Bronchial epithelial cell (primary cell): ENCODE measurements around the gene TMIE. TPM values are rescaled to one million over a fixed set of nuclear protein-coding genes. Genes with fewer than 3 reads are reported as not detected.
"Not testable (repeated sequence)": the region's sequence is repeated elsewhere in the genome, so short reads cannot be mapped to it uniquely, and the experiment has no call there.

Experiments used
- DNase-seq: peaks from one replicate; pipeline ENCODE4 v3.0.0-alpha.2; 2010; ENCODE audit warnings: low read depth
- FAIRE-seq: peaks from 2 replicates; lab custom pipeline; 2011; peaks lifted over from hg19 to GRCh38; lab: Jason Lieb, UNC
- H3K27me3 ChIP-seq: 2 replicates; pipeline ENCODE4 v1.5.1; 2011; ENCODE audit warnings: low read length; ENCODE audit not compliant: control insufficient read depth, insufficient read depth
- H3K36me3 ChIP-seq: 2 replicates; pipeline ENCODE4 v1.5.1; 2011; ENCODE audit warnings: low read length; ENCODE audit not compliant: control insufficient read depth, insufficient read depth
- H3K4me3 ChIP-seq: 2 replicates; pipeline ENCODE4 v1.5.1; 2011; ENCODE audit warnings: mild to moderate bottlenecking, low read depth, low read length, control low read depth
- total RNA-seq: library from RNA; depleted of rRNA; stranded (reverse); fragments of >200 nt; gene quantifications from 2 replicates; pipeline ENCODE4 v1.2.1, GENCODE V29; 2014
- TF ChIP-seq, protein P1 (sequence below): IDR thresholded peaks from 2 replicates; pipeline ENCODE4 v1.5.1; 2011; ENCODE audit warnings: mild to moderate bottlenecking, moderate library complexity, low read length, control low read depth, inconsistent platforms; ENCODE audit not compliant: insufficient read depth, severe bottlenecking

The TMIE gene
- total RNA-seq, 1 donor from 2014 or later: 1.6 TPM

DNA sequence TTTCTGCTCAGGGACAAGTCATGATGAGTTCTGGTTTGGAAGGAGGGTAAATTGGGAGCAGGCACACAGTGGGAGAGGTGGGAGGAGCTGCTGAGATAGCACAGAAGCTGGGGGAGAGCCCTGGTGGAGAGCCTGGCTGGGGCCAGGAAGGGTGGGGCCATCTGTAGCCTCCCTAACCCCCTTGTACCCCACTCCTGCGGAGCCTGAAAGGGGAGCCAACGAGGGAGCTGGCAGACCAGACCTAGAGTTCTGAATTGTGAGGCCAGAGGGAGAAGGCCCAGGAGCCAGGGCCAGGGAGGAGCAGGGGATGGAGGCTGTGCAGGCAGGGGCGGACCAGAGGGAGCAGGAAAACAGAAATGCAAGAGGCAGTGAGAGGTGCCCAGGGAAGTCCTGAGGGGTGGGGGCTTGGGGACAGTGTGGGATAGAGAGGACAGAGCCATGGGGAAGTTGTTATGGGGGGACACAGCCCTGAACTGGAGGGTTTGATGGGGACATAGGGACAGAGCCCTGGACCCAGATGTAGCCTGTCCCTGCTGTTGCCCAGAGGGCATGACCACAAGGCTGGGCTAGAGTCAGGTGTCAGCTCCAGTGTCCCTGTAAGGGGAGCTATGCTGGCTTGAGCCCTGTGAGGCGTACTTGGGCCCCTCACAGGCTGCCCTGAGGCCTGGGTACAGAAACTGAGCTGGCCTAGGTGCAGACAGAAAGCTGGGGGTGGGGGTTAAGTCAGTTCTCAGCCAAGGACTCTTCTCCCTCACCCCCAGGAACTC lies 1.2 kb downstream of the TMIE start:
- Histone ChIP-seq H3K4me3 (no peak overlapping the region), H3K27me3 (peaks cover 6% of the 10 kb centered on the region), H3K36me3 (no peaks in the 10 kb centered on the region)
- TF ChIP-seq, protein P1, sequence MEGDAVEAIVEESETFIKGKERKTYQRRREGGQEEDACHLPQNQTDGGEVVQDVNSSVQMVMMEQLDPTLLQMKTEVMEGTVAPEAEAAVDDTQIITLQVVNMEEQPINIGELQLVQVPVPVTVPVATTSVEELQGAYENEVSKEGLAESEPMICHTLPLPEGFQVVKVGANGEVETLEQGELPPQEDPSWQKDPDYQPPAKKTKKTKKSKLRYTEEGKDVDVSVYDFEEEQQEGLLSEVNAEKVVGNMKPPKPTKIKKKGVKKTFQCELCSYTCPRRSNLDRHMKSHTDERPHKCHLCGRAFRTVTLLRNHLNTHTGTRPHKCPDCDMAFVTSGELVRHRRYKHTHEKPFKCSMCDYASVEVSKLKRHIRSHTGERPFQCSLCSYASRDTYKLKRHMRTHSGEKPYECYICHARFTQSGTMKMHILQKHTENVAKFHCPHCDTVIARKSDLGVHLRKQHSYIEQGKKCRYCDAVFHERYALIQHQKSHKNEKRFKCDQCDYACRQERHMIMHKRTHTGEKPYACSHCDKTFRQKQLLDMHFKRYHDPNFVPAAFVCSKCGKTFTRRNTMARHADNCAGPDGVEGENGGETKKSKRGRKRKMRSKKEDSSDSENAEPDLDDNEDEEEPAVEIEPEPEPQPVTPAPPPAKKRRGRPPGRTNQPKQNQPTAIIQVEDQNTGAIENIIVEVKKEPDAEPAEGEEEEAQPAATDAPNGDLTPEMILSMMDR: no peak
- FAIRE-seq (no peak), DNase-seq (no peak)

DNA sequence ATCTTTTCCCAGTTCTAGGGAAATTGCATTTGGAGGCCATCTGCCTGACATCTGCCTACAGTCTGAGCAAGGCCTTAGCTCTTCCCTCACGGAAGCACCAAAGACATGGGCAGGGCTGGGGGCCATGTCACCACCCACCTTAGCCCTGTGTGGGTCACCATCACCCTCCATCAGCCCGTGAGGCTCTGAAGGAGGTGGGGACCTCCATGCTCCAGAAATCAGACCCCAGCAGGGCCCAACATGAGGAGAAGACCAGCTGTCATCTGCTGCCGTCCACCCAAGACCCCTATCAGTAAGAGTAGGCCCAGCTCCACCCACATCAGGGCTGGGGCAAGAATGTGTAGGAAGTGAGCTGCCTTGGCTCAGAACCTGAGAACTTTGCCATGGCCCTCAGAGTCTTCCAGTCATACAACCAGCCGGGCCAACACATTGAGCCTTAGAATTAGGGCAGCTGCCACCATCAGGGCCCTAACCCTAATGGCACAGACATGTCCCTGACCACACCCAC lies 1.9 kb downstream of the TMIE start:
- H3K4me3 ChIP-seq: no peak overlapping the region

DNA sequence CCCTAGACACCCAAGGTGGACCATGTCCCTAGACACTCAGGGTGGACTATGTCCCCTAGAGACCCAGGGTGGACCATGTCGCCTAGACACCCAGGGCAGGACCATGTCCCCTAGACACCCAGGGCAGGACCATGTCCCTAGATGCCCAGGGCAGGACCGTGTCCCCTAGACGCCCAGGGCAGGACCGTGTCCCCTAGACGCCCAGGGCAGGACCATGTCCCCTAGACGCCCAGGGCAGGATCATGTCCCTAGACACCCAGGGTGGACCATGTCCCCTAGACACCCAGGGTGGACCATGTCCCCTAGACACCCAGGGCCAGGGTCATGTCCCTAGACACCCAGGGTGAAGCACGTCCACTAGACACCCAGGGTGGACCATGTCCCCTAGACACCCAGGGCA lies 3.2 kb downstream of the TMIE start:
- not testable (repeated sequence) for H3K4me3 ChIP-seq, DNase-seq, H3K36me3 ChIP-seq, H3K27me3 ChIP-seq
- peak; percentile 55 for FAIRE-seq

More for the DNA sequence above, 1.9 kb downstream of the TMIE start:
- Histone ChIP-seq H3K36me3 (no peaks in the 10 kb centered on the region), H3K27me3 (peaks cover 6% of the 10 kb centered on the region)
- TF ChIP-seq, protein P1: no peak
- DNase-seq: no peak
- FAIRE-seq: no peak

DNA sequence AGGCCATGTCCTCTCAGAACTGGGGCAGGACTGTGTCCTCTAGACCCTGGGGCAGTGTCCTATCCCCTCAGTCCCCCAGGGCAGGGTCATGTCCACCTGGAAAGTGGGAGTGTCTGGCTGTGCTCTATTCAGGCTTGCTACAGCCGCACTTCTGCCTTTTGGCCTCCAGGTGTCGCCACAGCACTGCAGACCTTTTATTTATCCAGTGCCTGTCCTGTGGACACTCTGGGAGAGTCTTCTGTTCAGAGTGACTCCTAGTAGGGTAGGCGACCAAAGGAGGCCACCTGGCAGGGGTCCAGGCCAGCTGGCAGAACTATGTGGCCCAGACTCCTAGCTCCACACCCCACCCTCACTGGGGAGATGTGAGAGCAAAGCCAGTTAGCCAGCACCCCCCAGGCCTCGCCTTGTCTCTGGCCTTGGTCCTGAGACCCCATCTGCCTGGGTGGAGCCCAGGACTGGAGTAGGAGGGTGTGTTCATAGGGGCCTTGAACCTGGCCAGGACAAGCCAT lies 3.9 kb downstream of the TMIE start:
- Histone ChIP-seq H3K4me3 (no peak overlapping the region), H3K27me3 (peaks cover 6% of the 10 kb centered on the region), H3K36me3 (no peaks in the 10 kb centered on the region)
- TF ChIP-seq, protein P1: peak; percentile 93
- FAIRE-seq (no peak), DNase-seq (peak; percentile 51)

DNA sequence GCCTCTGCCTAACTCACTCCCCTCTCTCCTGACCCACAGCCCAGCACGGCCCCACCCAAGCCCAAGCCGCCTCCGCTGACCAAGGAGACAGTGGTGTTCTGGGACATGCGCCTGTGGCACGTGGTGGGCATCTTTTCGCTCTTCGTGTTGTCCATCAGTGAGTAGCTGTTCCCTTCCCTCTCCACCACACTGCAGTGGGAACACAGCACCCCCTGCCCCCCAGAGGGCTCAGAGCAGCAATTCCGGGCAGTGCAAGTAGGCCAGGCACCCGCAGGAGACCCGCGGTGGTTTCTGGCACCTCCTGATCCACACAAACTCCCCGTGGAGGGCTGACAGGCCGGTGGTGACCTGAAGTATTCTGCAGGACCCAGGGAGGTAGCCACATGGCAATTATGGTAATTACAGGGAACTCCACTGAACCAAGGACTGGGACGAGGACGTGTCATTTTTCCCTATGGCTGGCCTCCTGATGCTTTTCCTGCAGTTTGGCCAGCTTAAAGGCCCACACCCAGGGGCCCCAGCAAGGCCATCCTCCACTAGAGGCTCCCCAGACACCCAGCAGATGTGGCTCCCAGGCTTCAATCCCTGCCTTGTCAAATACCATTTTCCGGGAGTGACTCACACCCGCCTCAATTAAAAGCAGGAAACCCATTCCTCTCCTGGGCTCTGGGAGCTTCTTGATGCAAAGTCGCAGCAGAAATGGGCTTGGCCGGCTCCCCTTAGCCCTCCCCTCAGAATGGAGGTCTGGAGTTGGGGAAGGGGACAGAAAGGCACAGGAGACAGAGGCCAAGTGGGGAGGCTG lies 4.8 kb downstream of the TMIE start:
- peaks cover 4% of the 10 kb centered on the region for H3K27me3 ChIP-seq
- FAIRE-seq: no peak

More for the DNA sequence above, 4.8 kb downstream of the TMIE start:
- H3K4me3 ChIP-seq: no peak overlapping the region
- peak; percentile 42 for DNase-seq
- H3K36me3 ChIP-seq: no peaks in the 10 kb centered on the region
- TF ChIP-seq, protein P1: no peak
